Chondrocyte (in vitro differentiated cells): Measurements from ENCODE around the gene U2AF1L4. TPM values are rescaled to one million over a fixed set of nuclear protein-coding genes. Genes with fewer than 3 reads are reported as not detected.

Experiments
- DNase-seq: peaks from one replicate; pipeline ENCODE4 v3.0.0; 2021; ENCODE audit warnings: mixed read lengths, low spot score
- H3K27ac Mint-ChIP-seq: one replicate; pipeline ENCODE4 v1.8.0; 2021; ENCODE audit warnings: mild to moderate bottlenecking, moderate library complexity, mixed read lengths; ENCODE audit not compliant: unreplicated experiment
- H3K27me3 Mint-ChIP-seq: 2 replicates; pipeline ENCODE4 v1.8.0; 2021; ENCODE audit warnings: low read depth, mixed read lengths
- H3K36me3 Mint-ChIP-seq: 2 replicates; pipeline ENCODE4 v1.8.0; 2021; ENCODE audit warnings: low read depth, mixed read lengths
- H3K4me1 Mint-ChIP-seq: 2 replicates; pipeline ENCODE4 v1.8.0; 2021; ENCODE audit warnings: low read depth, mild to moderate bottlenecking, mixed read lengths
- H3K4me3 Mint-ChIP-seq: one replicate; pipeline ENCODE4 v1.8.0; 2021; ENCODE audit warnings: mild to moderate bottlenecking, moderate library complexity, mixed read lengths; ENCODE audit not compliant: unreplicated experiment
- H3K9me3 Mint-ChIP-seq: 2 replicates; pipeline ENCODE4 v1.8.0; 2021; ENCODE audit warnings: low read depth, mixed read lengths
- total RNA-seq: library from RNA; stranded (reverse); gene quantifications from 3 replicates; pipeline ENCODE4 v1.2.1, GENCODE V29; 2021
- TF ChIP-seq, protein P1 (sequence below): fragments of 200-600 bp; sonication (generic); IDR thresholded peaks from 2 replicates; pipeline ENCODE4 v1.5.0; 2021; ENCODE audit warnings: antibody characterized with exemption, mild to moderate bottlenecking, moderate library complexity

The U2AF1L4 gene
- total RNA-seq, 1 donor from 2014 or later, result 24.7 TPM

- Mint-ChIP-seq H3K27me3 (no peaks in the 10 kb centered on the region), H3K4me1 (peaks cover 26% of the 10 kb centered on the region), H3K9me3 (no peaks in the 10 kb centered on the region), H3K4me3 (peak overlapping the region; percentile 96), H3K27ac (peak overlapping the region; percentile 97), H3K36me3 (peaks cover 3% of the 10 kb centered on the region)
- TF ChIP-seq, protein P1, sequence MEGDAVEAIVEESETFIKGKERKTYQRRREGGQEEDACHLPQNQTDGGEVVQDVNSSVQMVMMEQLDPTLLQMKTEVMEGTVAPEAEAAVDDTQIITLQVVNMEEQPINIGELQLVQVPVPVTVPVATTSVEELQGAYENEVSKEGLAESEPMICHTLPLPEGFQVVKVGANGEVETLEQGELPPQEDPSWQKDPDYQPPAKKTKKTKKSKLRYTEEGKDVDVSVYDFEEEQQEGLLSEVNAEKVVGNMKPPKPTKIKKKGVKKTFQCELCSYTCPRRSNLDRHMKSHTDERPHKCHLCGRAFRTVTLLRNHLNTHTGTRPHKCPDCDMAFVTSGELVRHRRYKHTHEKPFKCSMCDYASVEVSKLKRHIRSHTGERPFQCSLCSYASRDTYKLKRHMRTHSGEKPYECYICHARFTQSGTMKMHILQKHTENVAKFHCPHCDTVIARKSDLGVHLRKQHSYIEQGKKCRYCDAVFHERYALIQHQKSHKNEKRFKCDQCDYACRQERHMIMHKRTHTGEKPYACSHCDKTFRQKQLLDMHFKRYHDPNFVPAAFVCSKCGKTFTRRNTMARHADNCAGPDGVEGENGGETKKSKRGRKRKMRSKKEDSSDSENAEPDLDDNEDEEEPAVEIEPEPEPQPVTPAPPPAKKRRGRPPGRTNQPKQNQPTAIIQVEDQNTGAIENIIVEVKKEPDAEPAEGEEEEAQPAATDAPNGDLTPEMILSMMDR, result peak; percentile 100
- DNase-seq, result peak; percentile 98
Observed at GRCh38 chr19:35716801-35717664, 28.2 kb downstream of the U2AF1L4 start.

DNA sequence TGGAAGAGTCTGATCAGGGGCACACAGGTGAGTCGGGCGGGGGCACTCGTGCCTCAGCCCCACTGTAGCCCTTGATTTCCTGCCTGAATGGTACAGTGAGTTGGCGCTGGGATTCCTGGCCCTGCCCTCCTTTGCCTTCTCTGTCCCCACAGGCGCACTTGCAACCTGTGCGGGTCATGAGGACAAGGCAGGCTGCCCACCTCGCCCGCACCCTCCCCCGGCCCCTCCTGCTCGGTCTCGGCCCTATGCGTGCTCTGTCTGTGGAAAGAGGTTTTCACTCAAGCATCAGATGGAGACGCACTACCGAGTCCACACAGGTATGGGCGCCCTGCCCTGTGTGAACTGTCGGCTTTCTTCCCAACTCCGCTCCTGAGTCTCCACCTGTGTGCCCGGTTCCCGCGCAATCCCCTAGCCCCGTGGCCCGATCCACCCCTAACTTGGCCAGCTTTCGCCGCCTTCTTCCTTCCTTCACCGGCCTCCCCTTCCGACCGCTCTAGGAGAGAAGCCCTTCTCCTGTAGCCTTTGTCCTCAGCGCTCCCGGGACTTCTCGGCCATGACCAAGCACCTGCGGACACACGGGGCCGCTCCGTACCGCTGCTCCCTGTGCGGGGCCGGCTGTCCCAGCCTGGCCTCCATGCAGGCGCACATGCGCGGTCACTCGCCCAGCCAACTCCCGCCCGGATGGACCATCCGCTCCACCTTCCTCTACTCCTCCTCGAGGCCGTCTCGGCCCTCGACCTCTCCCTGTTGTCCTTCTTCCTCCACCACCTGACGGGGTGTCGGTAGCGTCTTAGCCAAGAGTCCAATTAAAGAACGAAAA, 29.0 kb downstream of the U2AF1L4 start:
- Mint-ChIP-seq H3K27me3 (no peaks in the 10 kb centered on the region), H3K27ac (peak overlapping the region; percentile 97), H3K4me1 (peaks cover 29% of the 10 kb centered on the region), H3K36me3 (peaks cover 2% of the 10 kb centered on the region), H3K4me3 (peak overlapping the region; percentile 96), H3K9me3 (no peaks in the 10 kb centered on the region)
- TF ChIP-seq, protein P1, result no peak
- peak; percentile 94 for DNase-seq

- peaks cover 30% of the 10 kb centered on the region for H3K4me1 Mint-ChIP-seq
- DNase-seq, result peak; percentile 83
- peaks cover 2% of the 10 kb centered on the region for H3K36me3 Mint-ChIP-seq
- no peaks in the 10 kb centered on the region for H3K9me3 Mint-ChIP-seq
- no peaks in the 10 kb centered on the region for H3K27me3 Mint-ChIP-seq
- H3K27ac Mint-ChIP-seq, result no peak overlapping the region
- TF ChIP-seq, protein P1, result no peak
- H3K4me3 Mint-ChIP-seq, result no peak overlapping the region
Observed at GRCh38 chr19:35715355-35715809, 29.8 kb downstream of the U2AF1L4 start.

DNA sequence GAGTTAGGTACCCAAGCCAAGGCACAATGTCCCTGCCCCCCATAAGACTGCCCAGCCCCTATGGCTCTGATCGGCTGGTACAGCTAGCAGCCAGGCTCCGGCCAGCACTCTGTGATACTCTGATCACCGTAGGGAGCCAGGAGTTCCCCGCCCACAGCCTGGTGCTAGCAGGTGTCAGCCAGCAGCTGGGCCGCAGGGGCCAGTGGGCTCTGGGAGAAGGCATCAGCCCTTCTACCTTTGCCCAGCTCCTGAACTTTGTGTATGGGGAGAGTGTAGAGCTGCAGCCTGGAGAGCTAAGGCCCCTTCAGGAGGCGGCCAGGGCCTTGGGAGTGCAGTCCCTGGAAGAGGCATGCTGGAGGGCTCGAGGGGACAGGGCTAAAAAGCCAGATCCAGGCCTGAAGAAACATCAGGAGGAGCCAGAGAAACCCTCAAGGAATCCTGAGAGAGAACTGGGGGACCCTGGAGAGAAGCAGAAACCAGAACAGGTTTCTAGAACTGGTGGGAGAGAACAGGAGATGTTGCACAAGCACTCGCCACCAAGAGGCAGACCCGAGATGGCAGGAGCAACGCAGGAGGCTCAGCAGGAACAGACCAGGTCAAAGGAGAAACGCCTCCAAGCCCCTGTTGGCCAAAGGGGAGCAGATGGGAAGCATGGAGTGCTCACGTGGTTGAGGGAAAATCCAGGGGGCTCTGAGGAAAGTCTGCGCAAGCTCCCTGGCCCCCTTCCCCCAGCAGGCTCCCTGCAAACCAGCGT, 30.4 kb downstream of the U2AF1L4 start:
- H3K27ac Mint-ChIP-seq, result no peak overlapping the region
- no peak for DNase-seq
- H3K36me3 Mint-ChIP-seq, result no peaks in the 10 kb centered on the region
- H3K4me1 Mint-ChIP-seq, result peaks cover 27% of the 10 kb centered on the region
- no peak overlapping the region for H3K4me3 Mint-ChIP-seq
- H3K9me3 Mint-ChIP-seq, result no peaks in the 10 kb centered on the region
- TF ChIP-seq, protein P1, result no peak
- H3K27me3 Mint-ChIP-seq, result no peaks in the 10 kb centered on the region
